Astrocyte of the spinal cord (primary cell): Measurements from ENCODE around the gene FRMD4A.
A peak's percentile ranks its signal among the peaks of the same experiment; 100 is the strongest.
"Not testable (repeated sequence)": the region's sequence is repeated elsewhere in the genome, so short reads cannot be mapped to it uniquely, and the experiment has no call there.

ENCODE experiments used
- DNase-seq: peaks from one replicate; pipeline ENCODE4 v3.0.0; 2011; ENCODE audit warnings: low read depth, low spot score
- H3K4me3 ChIP-seq: 2 replicates; pipeline ENCODE4 v1.5.1; 2011; ENCODE audit warnings: low read depth, mild to moderate bottlenecking, low read length, moderate library complexity
- CTCF ChIP-seq: IDR thresholded peaks from 2 replicates; pipeline ENCODE4 v1.5.1; 2012; ENCODE audit warnings: low read depth, mild to moderate bottlenecking, low read length, inconsistent platforms
- in situ Hi-C: cut with HindIII; loops from 2 replicates; pipeline ENCODE4 v1.10.0; 2017; ENCODE audit warnings: low sequenced_read_pairs

Gene FRMD4A

GRCh38 chr10:14205233-14205632, 125.5 kb downstream of the FRMD4A start:
- in situ Hi-C loops, result no loop called here
- H3K4me3 ChIP-seq, result no peak overlapping the region
- no peak for TF ChIP-seq CTCF
- no peak for DNase-seq

GRCh38 chr10:14200698-14201544, 129.8 kb downstream of the FRMD4A start:
- peak; percentile 55 for TF ChIP-seq CTCF
- DNase-seq, result no peak
- in situ Hi-C loops, result no loop called here
- no peak overlapping the region for H3K4me3 ChIP-seq

- DNase-seq, H3K4me3 ChIP-seq, in situ Hi-C loops: not testable (repeated sequence)
These were observed 131.6 kb downstream of the FRMD4A start for GRCh38 chr10:14199098-14199497.

GRCh38 chr10:14198078-14198477, 132.6 kb downstream of the FRMD4A start:
- DNase-seq, result no peak
- H3K4me3 ChIP-seq, result no peak overlapping the region
- TF ChIP-seq CTCF, result no peak
- in situ Hi-C loops, result no loop called here

GRCh38 chr10:14196113-14196512, 134.6 kb downstream of the FRMD4A start:
- in situ Hi-C loops, result no loop called here
- no peak overlapping the region for H3K4me3 ChIP-seq
- TF ChIP-seq CTCF, result no peak
- DNase-seq, result no peak

GRCh38 chr10:14195433-14195832, 135.3 kb downstream of the FRMD4A start:
- no peak for DNase-seq
- no peak overlapping the region for H3K4me3 ChIP-seq
- no peak for TF ChIP-seq CTCF
- in situ Hi-C loops, result no loop called here

- no peak overlapping the region for H3K4me3 ChIP-seq
- DNase-seq, result no peak
- in situ Hi-C loops, result no loop called here
- no peak for TF ChIP-seq CTCF
These were observed 138.0 kb downstream of the FRMD4A start for GRCh38 chr10:14192746-14193145.
